H1 (cell line): ENCODE results near the gene MYO1F. TPM values are rescaled to one million over a fixed set of nuclear protein-coding genes. Genes with fewer than 3 reads are reported as not detected.

Experiments
- CTCF ChIA-PET: fragments of 300-600 bp; sonication (Branson Sonifier 250); formaldehyde crosslinking; loops from one replicate; lab custom pipeline; 2021; ENCODE audit not compliant: partially characterized antibody; lab: Charles Lee
- POLR2A ChIA-PET: fragments of 300-600 bp; sonication (Branson Sonifier 250); formaldehyde crosslinking; loops from one replicate; lab custom pipeline; 2021; ENCODE audit warnings: inconsistent platforms; ENCODE audit not compliant: partially characterized antibody; lab: Charles Lee
- DNase-seq, 2 experiments: peaks; one replicate each; pipeline versions ENCODE4 v3.0.0 to v3.0.0-alpha.2; 2010 to 2022; ENCODE audit warnings: low spot score in 2 of 2, low read depth in 1 of 2, mixed read lengths in 1 of 2
- FAIRE-seq: peaks from 2 replicates; lab custom pipeline; 2011; peaks lifted over from hg19 to GRCh38; lab: Jason Lieb, UNC
- H2AFZ ChIP-seq: 2 replicates; pipeline ENCODE4 v1.8.1; 2012; ENCODE audit warnings: low read length, inconsistent platforms
- H2AK5ac ChIP-seq: 2 replicates; pipeline ENCODE4 v1.6.1; 2013; ENCODE audit warnings: low read depth, low read length
- H2BK120ac ChIP-seq: replicated peaks from 2 replicates; pipeline ENCODE3; 2013; ENCODE audit warnings: low read depth, low read length, inconsistent platforms
- H2BK12ac ChIP-seq: 2 replicates; pipeline ENCODE4 v1.6.1; 2013; ENCODE audit warnings: low read depth, low read length
- H2BK15ac ChIP-seq: 2 replicates; pipeline ENCODE4 v1.6.1; 2013; ENCODE audit warnings: low read length
- H2BK20ac ChIP-seq: 2 replicates; pipeline ENCODE4 v1.6.1; 2013; ENCODE audit warnings: low read length
- H2BK5ac ChIP-seq: 2 replicates; pipeline ENCODE4 v1.6.1; 2013; ENCODE audit warnings: low read depth, low read length
- H3K14ac ChIP-seq: 2 replicates; pipeline ENCODE4 v1.6.1; 2013; ENCODE audit warnings: inconsistent platforms; ENCODE audit not compliant: insufficient read length
- H3K18ac ChIP-seq: 2 replicates; pipeline ENCODE4 v1.6.1; 2013; ENCODE audit warnings: low read length; ENCODE audit errors: extremely low read depth
- H3K23ac ChIP-seq: 2 replicates; pipeline ENCODE4 v1.6.1; 2013; ENCODE audit warnings: inconsistent platforms; ENCODE audit not compliant: insufficient read length
- H3K23me2 ChIP-seq: 2 replicates; pipeline ENCODE4 v1.6.1; 2013; ENCODE audit warnings: low read depth, low read length
- H3K27ac ChIP-seq: 2 replicates; pipeline ENCODE4 v1.6.1; 2011; ENCODE audit warnings: low read depth, low read length, inconsistent platforms
- H3K27me3 ChIP-seq, 4 experiments: replicated peaks in 1 of 4; 1 replicate in 1 of 4; 2 replicates in 3 of 4; pipeline versions ENCODE4 v1.6.1 to v1.8.1; 2011 to 2013; ENCODE audit warnings: low read length in 3 of 4, mild to moderate bottlenecking in 3 of 4, inconsistent platforms in 2 of 4, mixed read lengths in 2 of 4, moderate library complexity in 1 of 4; ENCODE audit not compliant: control insufficient read depth in 3 of 4, insufficient read depth in 3 of 4; ENCODE audit errors: extremely low read depth in 1 of 4
- H3K36me3 ChIP-seq, 4 experiments: 2 replicates each; pipeline versions ENCODE4 v1.6.1 to v1.8.1; 2011 to 2013; ENCODE audit warnings: mild to moderate bottlenecking in 4 of 4, low read length in 3 of 4, moderate library complexity in 2 of 4, control low read depth in 1 of 4, inconsistent platforms in 1 of 4; ENCODE audit not compliant: insufficient read depth in 4 of 4, control insufficient read depth in 2 of 4
- H3K4ac ChIP-seq: replicated peaks from 2 replicates; pipeline ENCODE3; 2013; ENCODE audit warnings: low read length, low read depth, mixed read lengths, inconsistent platforms; ENCODE audit not compliant: insufficient read length
- H3K4me1 ChIP-seq, 4 experiments: replicated peaks in 1 of 4; 1 replicate in 1 of 4; 2 replicates in 3 of 4; pipeline versions ENCODE4 v1.6.1 to v1.8.1; 2011 to 2013; ENCODE audit warnings: low read length in 3 of 4, inconsistent platforms in 2 of 4, mixed read lengths in 1 of 4; ENCODE audit not compliant: insufficient read depth in 4 of 4, control insufficient read depth in 3 of 4
- H3K4me2 ChIP-seq, 2 experiments: 2 replicates each; pipeline versions ENCODE4 v1.6.1 to v1.8.1; 2011 to 2013; ENCODE audit warnings: low read depth in 2 of 2, low read length in 2 of 2, control low read depth in 1 of 2, inconsistent platforms in 1 of 2, mild to moderate bottlenecking in 1 of 2; ENCODE audit not compliant: insufficient read depth in 1 of 2
- H3K4me3 ChIP-seq, 4 experiments: fragments of 200-600, 300-600 bp in 1 of 4; sonication (generic), shearing (Covaris generic), sonication (Bioruptor Twin) in 1 of 4; 2 replicates each; pipeline versions ENCODE4 v1.5.1 to v1.8.1; 2011 to 2016; ENCODE audit warnings: low read length in 4 of 4, low read depth in 3 of 4, control low read depth in 2 of 4, inconsistent platforms in 2 of 4, mild to moderate bottlenecking in 2 of 4, mixed read lengths in 1 of 4, moderate library complexity in 1 of 4; ENCODE audit not compliant: insufficient read depth in 2 of 4; ENCODE audit errors: extremely low read depth in 1 of 4
- H3K56ac ChIP-seq: replicated peaks from 2 replicates; pipeline ENCODE3; 2013; ENCODE audit warnings: low read depth, mild to moderate bottlenecking, mixed read lengths, low read length, inconsistent platforms; ENCODE audit not compliant: insufficient read length
- H3K79me1 ChIP-seq: 2 replicates; pipeline ENCODE4 v1.6.1; 2013; ENCODE audit warnings: low read depth, low read length, control low read depth
- H3K79me2 ChIP-seq, 2 experiments: 2 replicates each; pipeline versions ENCODE4 v1.6.1 to v1.8.1; 2012 to 2013; ENCODE audit warnings: low read length in 2 of 2, mild to moderate bottlenecking in 2 of 2, inconsistent platforms in 1 of 2; ENCODE audit not compliant: insufficient read depth in 2 of 2, control insufficient read depth in 1 of 2
- H3K9ac ChIP-seq, 4 experiments: replicated peaks in 1 of 4; 1 replicate in 1 of 4; 2 replicates in 3 of 4; pipeline versions ENCODE4 v1.6.1 to v1.8.1; 2011 to 2013; ENCODE audit warnings: low read depth in 3 of 4, low read length in 3 of 4, control low read depth in 2 of 4, mild to moderate bottlenecking in 2 of 4, moderate library complexity in 2 of 4, inconsistent platforms in 1 of 4; ENCODE audit errors: extremely low read depth in 1 of 4
- H3K9me3 ChIP-seq, 2 experiments: 2 replicates each; pipeline versions ENCODE4 v1.6.1 to v1.8.1; 2012 to 2013; ENCODE audit warnings: mild to moderate bottlenecking in 2 of 2, moderate library complexity in 2 of 2, control low read depth in 1 of 2, inconsistent platforms in 1 of 2, low read depth in 1 of 2, low read length in 1 of 2, mixed read lengths in 1 of 2; ENCODE audit not compliant: insufficient read depth in 2 of 2
- H4K20me1 ChIP-seq, 2 experiments: replicated peaks in 1 of 2; 2 replicates each; pipeline versions ENCODE3 to v1.8.1; 2011 to 2013; ENCODE audit warnings: inconsistent platforms in 2 of 2, low read length in 2 of 2, mild to moderate bottlenecking in 1 of 2; ENCODE audit not compliant: insufficient read depth in 2 of 2, control insufficient read depth in 1 of 2
- H4K5ac ChIP-seq: 2 replicates; pipeline ENCODE4 v1.6.1; 2013; ENCODE audit warnings: low read length, low read depth, mixed read lengths, inconsistent platforms; ENCODE audit not compliant: insufficient read length
- H4K8ac ChIP-seq: 2 replicates; pipeline ENCODE4 v1.8.0; 2013; ENCODE audit warnings: mild to moderate bottlenecking, moderate library complexity, low read length, inconsistent platforms; ENCODE audit not compliant: insufficient read depth; ENCODE audit errors: extremely low read depth
- H4K91ac ChIP-seq: replicated peaks from 2 replicates; pipeline ENCODE3; 2013; ENCODE audit warnings: low read length, mixed read lengths, inconsistent platforms; ENCODE audit not compliant: insufficient read length
- BCL11A ChIP-seq, 2 experiments: IDR thresholded peaks; one replicate each; pipeline ENCODE4 v1.6.1; 2011; ENCODE audit warnings: low read depth in 2 of 2, low read length in 2 of 2, mild to moderate bottlenecking in 2 of 2
- EP300 ChIP-seq, 2 experiments: IDR thresholded peaks; 1 replicate in 1 of 2; 2 replicates in 1 of 2; pipeline ENCODE4 v1.6.1; 2011 to 2012; ENCODE audit warnings: low read depth in 2 of 2, low read length in 2 of 2, mild to moderate bottlenecking in 2 of 2, borderline replicate concordance in 1 of 2, inconsistent platforms in 1 of 2, moderate library complexity in 1 of 2
- FOSL1 ChIP-seq: IDR thresholded peaks from 2 replicates; pipeline ENCODE4 v1.6.1; 2011; ENCODE audit warnings: mild to moderate bottlenecking, low read depth, low read length, moderate library complexity; ENCODE audit not compliant: insufficient read depth
- HDAC2 ChIP-seq, 2 experiments: fragments of 300-600 bp in 1 of 2; sonication (generic) in 1 of 2; IDR thresholded peaks; 2 replicates each; pipeline ENCODE4 v1.6.1; 2011 to 2012; ENCODE audit warnings: low read depth in 2 of 2, low read length in 2 of 2, mild to moderate bottlenecking in 2 of 2, moderate library complexity in 2 of 2, borderline replicate concordance in 1 of 2, inconsistent platforms in 1 of 2
- HDAC6 ChIP-seq: IDR thresholded peaks from one replicate; pipeline ENCODE4 v1.7.1; 2012; ENCODE audit warnings: low read depth, mild to moderate bottlenecking, inconsistent platforms, low read length, moderate library complexity
- JUND ChIP-seq: IDR thresholded peaks from 2 replicates; pipeline ENCODE4 v1.6.1; 2011; ENCODE audit warnings: mild to moderate bottlenecking, improper control_type of control experiment, low read length
- KDM1A ChIP-seq: fragments of 200-600, 300-600 bp; sonication (generic); IDR thresholded peaks from 2 replicates; pipeline ENCODE4 v1.7.1; 2016; ENCODE audit warnings: mild to moderate bottlenecking, low read length, borderline replicate concordance
- SAP30 ChIP-seq: fragments of 300-600 bp; sonication (generic); IDR thresholded peaks from 2 replicates; pipeline ENCODE4 v1.7.1; 2012; ENCODE audit warnings: low read length, moderate library complexity, mild to moderate bottlenecking, inconsistent platforms; ENCODE audit not compliant: insufficient read depth, insufficient replicate concordance
- TBP ChIP-seq: IDR thresholded peaks from 2 replicates; pipeline ENCODE4 v1.6.1; 2011; ENCODE audit warnings: low read depth, low read length, improper control_type of control experiment
- WGBS, 2 experiments: shearing (Covaris generic) in 1 of 2; methylation state at CpG; one replicate each; pipeline versions ENCODE4 v1.1.6 to v1.1.7; 2013 to 2015; ENCODE audit warnings: low lambda C conversion rate in 2 of 2, mixed read lengths in 2 of 2, inconsistent platforms in 1 of 2, low coverage in 1 of 2, missing lambda C conversion rate in 1 of 2; ENCODE audit not compliant: insufficient replicate concordance in 2 of 2, insufficient coverage in 1 of 2, insufficient read length in 1 of 2; ENCODE audit errors: extremely low coverage in 1 of 2, missing lambda C conversion rate in 1 of 2; 5-methylcytosine and 5-hydroxymethylcytosine counted together
- polyA plus RNA-seq, 7 experiments: library from polyadenylated mRNA; depleted of rRNA in 3 of 7; stranded (reverse) in 5 of 7; unstranded in 2 of 7; fragments of >200 nt in 5 of 7; fragments of 200-250 nt in 2 of 7; gene quantifications; 1 replicate in 5 of 7; 2 replicates in 1 of 7; 4 replicates in 1 of 7; pipeline versions ENCODE4 v1.2.1 to v1.2.3, GENCODE V29; 2011 to 2013; ENCODE audit warnings: missing spikeins in 2 of 7, mixed read lengths in 2 of 7
- total RNA-seq: library from RNA; stranded (reverse); fragmentation: NEBNext Ultra II Directional; extraction: Animal tissue kit (Norgen Biotek cat#: 25700); gene quantifications from 2 replicates; pipeline ENCODE4 v1.2.1, GENCODE V29; 2021
- TF ChIP-seq, protein P1 (sequence below): IDR thresholded peaks from 2 replicates; pipeline ENCODE4 v1.6.1; 2011; ENCODE audit warnings: low read depth, mild to moderate bottlenecking, low read length; ENCODE audit not compliant: insufficient read depth

Gene MYO1F
- total and polyA plus RNA-seq, 2 of the 8 experiments (the other 6 are each of a cell fraction or from before 2014, with no cell fraction given) = 1.4 to 4.6 TPM

DNA sequence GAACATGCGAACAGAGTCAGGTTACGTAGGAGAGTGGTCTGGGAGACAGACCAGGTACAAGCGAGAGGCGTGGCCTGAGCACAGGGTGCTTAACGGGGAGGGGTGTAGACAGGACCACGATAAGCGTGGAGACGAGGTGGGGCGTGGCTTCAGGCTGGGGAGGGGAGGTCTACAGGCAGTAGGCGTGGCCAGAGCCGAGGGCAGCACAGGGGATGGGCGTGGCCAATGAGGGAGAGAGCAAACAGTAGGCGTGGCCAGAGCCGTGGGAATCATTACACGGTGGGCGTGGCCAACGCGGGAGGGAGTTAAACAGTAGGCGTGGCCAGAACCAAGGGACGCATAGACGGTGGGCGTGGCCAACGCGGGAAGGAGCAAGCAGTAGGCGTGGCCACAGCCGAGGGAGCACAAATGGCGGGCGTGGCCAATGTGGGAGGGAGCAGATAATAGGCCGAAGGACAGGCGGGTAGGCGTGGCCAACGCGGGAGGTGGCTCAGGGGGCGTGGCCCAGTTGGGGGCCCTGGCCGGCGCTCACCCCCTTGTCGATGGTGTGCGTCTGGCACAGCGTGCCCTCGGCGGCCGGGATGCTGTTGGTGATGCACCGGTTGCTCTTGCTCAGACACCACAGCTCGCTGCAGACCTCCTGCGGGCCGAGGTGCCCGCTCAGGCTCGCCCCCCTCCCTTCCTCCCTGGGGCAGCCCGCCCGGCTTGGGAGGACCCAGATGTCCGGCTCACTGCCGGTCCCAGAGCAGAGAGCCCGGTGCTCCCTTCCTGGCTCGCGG lies 15.2 kb upstream of the MYO1F start:
- Histone ChIP-seq H3K27me3 (peaks cover 0 to 3% (median 1%) of the 10 kb centered on the region in 4 experiments; a peak in 3 of 7 replicates), H3K4me3 (peak overlapping the region; percentile 35 to 62 (median 58)), H2BK120ac (no peak overlapping the region), H3K27ac (no peak overlapping the region), H3K9ac (no peak overlapping the region), H3K14ac (no peak overlapping the region), H2BK12ac (no peak overlapping the region), H3K56ac (no peak overlapping the region), H3K4me1 (peaks cover 0 to 5% (median under 1%) of the 10 kb centered on the region in 4 experiments; a peak in 4 of 7 replicates), H3K23me2 (peaks cover 9% of the 10 kb centered on the region; the same call in 1 of the 2 replicates), H2AFZ (no peak overlapping the region), H3K4ac (no peak overlapping the region), H3K79me1 (no peaks in the 10 kb centered on the region), H4K20me1 (peaks cover 0 to 2% of the 10 kb centered on the region in 2 experiments), H3K4me2 (peak overlapping the region; percentile 65 to 90), H3K23ac (no peak overlapping the region), H3K79me2 (no peaks in the 10 kb centered on the region), H4K5ac (no peak overlapping the region), H4K8ac (no peak overlapping the region), H2BK20ac (no peak overlapping the region), H2BK5ac (no peak overlapping the region), H3K18ac (peak overlapping the region; percentile 75), H3K9me3 (peaks cover 3 to 5% of the 10 kb centered on the region in 2 experiments; a peak in 1 of 4 replicates), H4K91ac (no peak overlapping the region), H2AK5ac (no peak overlapping the region), H2BK15ac (no peak overlapping the region), H3K36me3 (peaks cover 0 to 5% (median 2%) of the 10 kb centered on the region in 4 experiments; a peak in 2 of 8 replicates)
- WGBS, 2 experiments = 3% methylated on average over 49 of the region's 55 CpGs; no CpG with 5 or more reads in 1 of the 2 experiments
- DNase-seq (peak; percentile 100), FAIRE-seq (peak; percentile 100)
- ChIA-PET POLR2A (interaction anchor here (0.7 to 7.9 kb wide), 11 partner anchors 9 to 140 kb away, joined by 3 to 117 read pairs (median 4); no protein-coding TSS in a partner anchor), CTCF (interaction anchor here (0.6 to 7.0 kb wide), 9 partner anchors 10 to 486 kb away, joined by 3 to 68 read pairs (median 8); partner anchors contain the start of gene MYO1F)
- no peak for TF ChIP-seq HDAC2 (IDR thresholded peaks at IDR 0.05; ENCODE audit: borderline replicate concordance in 1 of 2, low read depth in 2 of 2, low read length in 2 of 2)
- no peak for TF ChIP-seq BCL11A (IDR thresholded peaks at IDR 0.05; ENCODE audit: low read depth in 2 of 2, low read length in 2 of 2)
- TF ChIP-seq KDM1A = no peak
- no peak for TF ChIP-seq EP300 (IDR thresholded peaks at IDR 0.05; ENCODE audit: borderline replicate concordance in 1 of 2, low read depth in 2 of 2, low read length in 2 of 2)
- TF ChIP-seq TBP = peak; percentile 17; the same call in 1 of the 2 replicates
- no peak for TF ChIP-seq HDAC6
- no peak for TF ChIP-seq JUND
- TF ChIP-seq, protein P1, sequence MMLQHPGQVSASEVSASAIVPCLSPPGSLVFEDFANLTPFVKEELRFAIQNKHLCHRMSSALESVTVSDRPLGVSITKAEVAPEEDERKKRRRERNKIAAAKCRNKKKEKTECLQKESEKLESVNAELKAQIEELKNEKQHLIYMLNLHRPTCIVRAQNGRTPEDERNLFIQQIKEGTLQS = no peak
- no peak for TF ChIP-seq SAP30
- TF ChIP-seq FOSL1 = no peak
